Cardiac muscle cell (in vitro differentiated cells and primary cell): ENCODE data around the gene TCTA. TPM values are rescaled to one million over a fixed set of nuclear protein-coding genes. Genes with fewer than 3 reads are reported as not detected.

Experiments used
- DNase-seq, 2 donors: peaks; one replicate each; pipeline versions ENCODE4 v3.0.0 to v3.0.0-alpha.2; 2010 to 2017; ENCODE audit warnings: low read depth in 1 of 2, low spot score in 1 of 2
- H3K27ac ChIP-seq: fragments of 200-600 bp; sonication (generic); 2 replicates; pipeline ENCODE4 v1.5.1; 2016
- H3K27me3 ChIP-seq: fragments of 200-600 bp; sonication (generic); 2 replicates; pipeline ENCODE4 v1.6.0; 2016; ENCODE audit warnings: control low read depth
- H3K36me3 ChIP-seq: fragments of 200-600 bp; sonication (generic); 2 replicates; pipeline ENCODE4 v1.5.1; 2016; ENCODE audit warnings: control low read depth
- H3K4me1 ChIP-seq: fragments of 200-600 bp; sonication (generic); 2 replicates; pipeline ENCODE4 v1.8.1; 2017; ENCODE audit warnings: low read depth, mild to moderate bottlenecking, mixed run types
- H3K4me3 ChIP-seq: fragments of 200-600 bp; sonication (generic); 2 replicates; pipeline ENCODE4 v1.5.1; 2016; ENCODE audit warnings: mild to moderate bottlenecking
- H3K9me3 ChIP-seq: fragments of 200-600 bp; sonication (generic); 2 replicates; pipeline ENCODE4 v1.5.1; 2017; ENCODE audit warnings: low read depth, mild to moderate bottlenecking, control low read depth
- CTCF ChIP-seq: IDR thresholded peaks from 2 replicates; pipeline ENCODE4 v1.5.1; 2012; ENCODE audit warnings: low read depth, mild to moderate bottlenecking, low read length
- polyA plus RNA-seq: library from polyadenylated mRNA; unstranded; fragments of >200 nt; fragmentation: Nextera tagmentation; extraction: Ambion mirVana; gene quantifications from 2 replicates; pipeline ENCODE4 v1.2.1, GENCODE V29; 2016
- total RNA-seq: library from RNA; depleted of rRNA; stranded (reverse); fragments of >200 nt; gene quantifications from 2 replicates; pipeline ENCODE4 v1.2.3, GENCODE V29; 2016

TCTA gene
- total and polyA plus RNA-seq, 2 experiments from 2014 or later: 12.1 to 30.6 TPM

- Histone ChIP-seq H3K4me1 (peaks cover 13% of the 10 kb centered on the region), H3K4me3 (no peak overlapping the region), H3K9me3 (no peaks in the 10 kb centered on the region), H3K36me3 (no peaks in the 10 kb centered on the region), H3K27ac (peak overlapping the region; percentile 66), H3K27me3 (no peaks in the 10 kb centered on the region)
- TF ChIP-seq CTCF: no peak
- no peak for DNase-seq
Measured at GRCh38 chr3:49416867-49417266, 4.6 kb downstream of the TCTA start.

- no peaks in the 10 kb centered on the region for H3K9me3 ChIP-seq
- no peaks in the 10 kb centered on the region for H3K27me3 ChIP-seq
- DNase-seq: no peak
- no peak overlapping the region for H3K4me3 ChIP-seq
- no peaks in the 10 kb centered on the region for H3K36me3 ChIP-seq
- no peak for TF ChIP-seq CTCF
- peak overlapping the region; percentile 66 for H3K27ac ChIP-seq
- H3K4me1 ChIP-seq: peaks cover 13% of the 10 kb centered on the region
Measured at GRCh38 chr3:49417516-49418120, 5.4 kb downstream of the TCTA start.

- H3K4me1 ChIP-seq: peaks cover 9% of the 10 kb centered on the region
- H3K36me3 ChIP-seq: no peaks in the 10 kb centered on the region
- H3K4me3 ChIP-seq: peak overlapping the region; percentile 68
- no peak for TF ChIP-seq CTCF
- no peak for DNase-seq
- H3K27me3 ChIP-seq: no peaks in the 10 kb centered on the region
- H3K9me3 ChIP-seq: no peaks in the 10 kb centered on the region
- H3K27ac ChIP-seq: peak overlapping the region; percentile 92
Measured at GRCh38 chr3:49421890-49422378, 9.7 kb downstream of the TCTA start.

- peak within 1 kb of the TSS; percentile 92 for H3K27ac ChIP-seq
- peaks cover 7% of the 10 kb centered on the region for H3K4me1 ChIP-seq
- H3K27me3 ChIP-seq: no peaks in the 10 kb centered on the region
- H3K4me3 ChIP-seq: peak within 1 kb of the TSS; percentile 68
- no peaks in the 10 kb centered on the region for H3K36me3 ChIP-seq
- TF ChIP-seq CTCF: no peak
- no peaks in the 10 kb centered on the region for H3K9me3 ChIP-seq
- peak; percentile 43 to 92 for DNase-seq
Measured at GRCh38 chr3:49422379-49423248, 10.4 kb downstream of the TCTA start, which contains the start of gene AMT. TSS of gene AMT (minus strand) at chr3:49422473. CDS start at chr3:49422450, 23 bp downstream.

GRCh38 chr3:49424816-49425215 lies 12.6 kb downstream of the TCTA start:
- no peak overlapping the region for H3K4me3 ChIP-seq
- no peak for DNase-seq
- peaks cover 4% of the 10 kb centered on the region for H3K4me1 ChIP-seq

More at GRCh38 chr3:49424816-49425215, 12.6 kb downstream of the TCTA start:
- no peaks in the 10 kb centered on the region for H3K9me3 ChIP-seq
- no peak for TF ChIP-seq CTCF
- H3K36me3 ChIP-seq: no peaks in the 10 kb centered on the region
- no peak overlapping the region for H3K27ac ChIP-seq
- H3K27me3 ChIP-seq: no peaks in the 10 kb centered on the region
